Measurements from ENCODE around the gene ZNRF2.

The ZNRF2 gene

GRCh38 chr7:30412782-30413504 lies 128.5 kb downstream of the ZNRF2 start:
- H3K4me3 ChIP-seq (ENCODE audit: low read length) = no peak overlapping the region
- no peak overlapping the region for H3K9ac ChIP-seq (ENCODE audit: low read length)
- H3K9me3 ChIP-seq (ENCODE audit: control insufficient read depth, low read length) = no peaks in the 10 kb centered on the region
- H3K4me1 ChIP-seq (ENCODE audit: control insufficient read depth, insufficient read depth, low read length) = peaks cover 5% of the 10 kb centered on the region
- no peaks in the 10 kb centered on the region for H3K36me3 ChIP-seq (ENCODE audit: control insufficient read depth, insufficient read depth, low read length)
- no peaks in the 10 kb centered on the region for H3K27me3 ChIP-seq (ENCODE audit: control insufficient read depth, insufficient read depth, low read length)

DNA sequence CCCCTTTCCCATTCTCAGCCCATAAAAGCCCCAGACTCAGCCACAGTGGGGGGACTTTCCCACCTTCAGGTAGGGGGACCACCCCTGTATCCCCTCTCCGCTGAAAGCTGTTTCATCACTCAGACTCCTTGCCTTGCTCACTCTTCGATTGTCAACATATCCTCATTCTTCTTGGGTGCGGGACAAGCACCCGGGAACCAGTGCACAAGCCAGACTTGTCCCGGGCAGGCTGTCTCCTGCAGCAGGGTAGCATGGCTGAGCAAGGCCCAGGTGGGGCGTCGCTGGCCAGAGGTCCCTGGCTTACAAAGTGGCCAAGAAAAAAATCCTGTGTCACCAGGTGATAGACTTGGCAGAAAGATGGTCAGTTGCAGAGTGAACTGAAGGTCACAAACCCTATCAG lies 129.5 kb downstream of the ZNRF2 start:
- H3K4me1 ChIP-seq (ENCODE audit: control insufficient read depth, insufficient read depth, low read length) = peaks cover 5% of the 10 kb centered on the region
- no peaks in the 10 kb centered on the region for H3K36me3 ChIP-seq (ENCODE audit: control insufficient read depth, insufficient read depth, low read length)
- no peaks in the 10 kb centered on the region for H3K27me3 ChIP-seq (ENCODE audit: control insufficient read depth, insufficient read depth, low read length)
- H3K9ac ChIP-seq (ENCODE audit: low read length) = no peak overlapping the region
- no peaks in the 10 kb centered on the region for H3K9me3 ChIP-seq (ENCODE audit: control insufficient read depth, low read length)
- H3K4me3 ChIP-seq (ENCODE audit: low read length) = no peak overlapping the region

All from mucosa of stomach (tissue), 1 donor.